NOMO-1 treated with dmso at 0.1 percent for 144 hours (cell line): Measurements from ENCODE around the gene KRTAP22-1.

Experiments
- DNase-seq: peaks from one replicate; lab custom pipeline; 2025; ENCODE audit not compliant: unreplicated experiment; lab: John Stamatoyannopoulos, UW

The KRTAP22-1 gene

DNA sequence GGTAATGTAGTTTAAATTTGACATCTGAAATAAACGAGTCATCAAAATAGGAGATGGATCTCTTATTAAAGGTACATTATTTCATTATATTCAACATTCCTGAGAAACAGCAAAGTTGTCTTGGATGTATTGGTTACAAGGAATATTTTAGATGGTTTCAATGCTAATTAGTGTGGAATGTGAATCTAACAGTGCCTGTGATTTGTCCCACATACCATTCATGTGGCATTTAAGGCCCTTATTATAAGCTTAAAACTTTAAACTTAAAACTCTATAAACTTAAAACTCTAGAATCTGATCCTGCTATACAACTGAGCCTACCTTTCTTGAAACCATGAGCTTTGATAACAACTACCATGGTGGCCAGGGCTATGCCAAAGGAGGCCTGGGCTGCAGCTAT, at the start of gene KRTAP22-1:
KRTAP22-1 (plus strand) TSS at position 301 of the 400 bp plus-strand sequence.
- no peak for DNase-seq

DNA sequence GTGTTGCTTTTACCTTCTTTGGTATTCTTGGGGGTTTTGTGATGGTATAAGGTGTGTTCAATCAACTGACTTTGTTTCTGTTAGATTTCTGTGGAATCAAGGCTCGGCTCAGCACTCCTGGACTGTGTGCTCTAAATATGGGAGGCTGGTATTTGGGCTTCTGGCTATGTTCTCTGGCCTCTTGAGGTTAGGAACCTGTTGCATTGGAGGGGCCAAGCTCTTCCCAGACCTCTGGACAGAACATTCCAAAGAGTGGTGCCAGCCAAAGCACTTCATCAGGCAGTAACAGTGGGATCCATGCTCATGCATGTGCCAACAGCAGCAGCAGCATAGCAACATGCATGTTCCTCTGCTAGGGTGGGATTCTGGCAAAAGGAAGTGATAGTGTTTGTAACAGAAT, 48.1 kb upstream of the KRTAP22-1 start:
- no peak for DNase-seq

DNA sequence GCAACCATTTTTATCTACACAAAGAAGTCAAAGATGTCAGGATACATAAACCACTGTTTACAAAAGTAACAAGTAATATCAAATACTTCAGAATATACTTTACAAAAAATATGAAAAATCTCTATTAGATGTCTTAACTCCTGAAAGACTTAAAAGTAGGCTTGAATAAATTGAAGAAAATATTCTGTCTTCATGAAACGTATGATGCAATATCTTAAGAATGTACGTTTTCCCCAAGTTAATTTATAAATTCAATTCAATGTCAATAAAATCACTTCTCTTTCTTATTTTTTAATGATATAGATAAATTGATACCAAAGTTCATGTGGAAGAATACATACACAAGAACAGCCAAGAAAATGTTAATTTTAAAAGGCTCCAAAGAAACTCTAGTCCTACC, 45.8 kb upstream of the KRTAP22-1 start:
- DNase-seq: no peak

DNA sequence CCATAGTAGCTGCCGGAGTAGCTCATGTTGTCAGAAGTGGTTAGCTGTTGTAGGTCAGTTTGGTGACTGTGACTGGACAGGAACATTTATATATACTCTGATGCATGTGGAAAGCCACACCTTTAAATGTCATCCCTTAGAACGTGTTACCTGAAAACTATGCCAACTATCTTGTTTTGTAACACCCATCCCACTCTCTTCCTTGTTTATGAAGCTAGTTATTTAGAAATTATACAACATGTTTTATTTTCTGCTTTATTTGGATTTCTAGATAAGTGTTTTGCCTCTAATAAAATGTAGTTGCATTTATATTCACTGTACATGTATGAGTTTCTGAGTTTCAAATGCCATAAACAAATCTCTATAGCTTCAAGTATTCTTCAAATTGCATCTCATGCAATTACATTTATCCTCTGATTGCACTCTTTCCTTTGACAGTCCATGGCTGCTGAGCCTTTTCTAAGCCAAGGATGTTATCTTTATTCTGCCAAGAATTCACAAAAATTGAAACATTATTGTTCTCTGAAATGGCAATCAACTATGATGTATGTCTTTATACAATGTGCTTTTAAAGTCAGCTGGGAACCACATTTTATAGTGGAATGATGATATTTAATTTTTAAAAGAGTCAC, 39.5 kb upstream of the KRTAP22-1 start, which contains the start of gene KRTAP19-7:
KRTAP19-7 (minus strand) TSS at position 51 of the 632 bp plus-strand sequence; CDS start at position 26, 25 bp downstream.
- no peak for DNase-seq

DNA sequence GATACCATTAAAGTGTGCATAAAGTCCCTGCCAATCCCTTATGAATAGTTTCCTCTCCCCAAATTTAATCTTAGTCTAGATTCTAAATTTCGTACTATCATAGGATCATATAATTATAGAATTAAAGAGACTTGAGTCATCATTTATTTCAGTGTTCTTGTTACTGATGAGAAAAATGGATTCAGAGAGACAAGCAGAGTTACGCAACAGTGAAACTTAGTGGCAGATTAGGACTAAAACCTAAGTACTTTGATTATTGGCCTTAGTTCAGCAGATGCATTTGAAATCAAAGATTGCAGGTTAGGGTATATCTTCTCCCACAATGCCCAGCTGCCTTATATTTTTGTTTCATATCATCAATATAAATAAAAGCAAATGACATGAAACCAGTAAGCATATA, 38.9 kb upstream of the KRTAP22-1 start:
- no peak for DNase-seq

DNA sequence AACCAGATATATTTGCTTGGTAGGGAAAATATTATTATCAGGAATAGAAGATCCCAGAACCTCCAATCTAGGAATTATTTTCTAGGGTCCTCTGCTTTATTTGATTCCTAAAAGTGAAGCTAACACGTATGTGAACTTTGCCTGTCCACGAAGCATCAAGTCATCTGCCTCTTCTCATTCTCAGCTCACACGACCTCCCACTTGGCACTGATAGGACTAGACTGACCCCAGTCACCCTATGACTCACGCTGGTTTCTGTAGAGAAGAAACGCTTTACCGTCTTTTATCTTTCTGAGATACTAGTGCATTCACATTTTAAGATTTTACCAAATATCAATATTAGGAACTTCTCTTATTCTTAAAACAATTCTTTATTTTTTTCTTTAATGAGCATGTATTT, 37.8 kb upstream of the KRTAP22-1 start:
- no peak for DNase-seq

DNA sequence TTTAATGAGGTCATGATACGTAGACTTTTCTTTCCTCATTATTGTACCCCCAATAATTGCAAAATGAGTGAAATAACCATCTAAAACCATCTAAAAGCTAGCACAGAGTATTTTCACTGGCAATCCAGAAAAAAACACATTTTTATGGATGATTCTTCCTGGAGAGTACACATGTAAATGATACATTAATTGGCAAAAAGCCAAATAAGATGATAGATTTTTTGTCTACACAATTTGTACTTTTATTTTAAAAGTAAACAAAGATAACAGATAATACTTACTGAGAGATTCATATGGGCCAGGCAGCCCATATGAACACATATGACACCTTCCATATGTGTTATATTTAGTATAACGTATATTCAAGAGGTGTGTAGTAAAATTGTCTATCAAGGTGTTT, 37.3 kb upstream of the KRTAP22-1 start:
- DNase-seq: no peak

DNA sequence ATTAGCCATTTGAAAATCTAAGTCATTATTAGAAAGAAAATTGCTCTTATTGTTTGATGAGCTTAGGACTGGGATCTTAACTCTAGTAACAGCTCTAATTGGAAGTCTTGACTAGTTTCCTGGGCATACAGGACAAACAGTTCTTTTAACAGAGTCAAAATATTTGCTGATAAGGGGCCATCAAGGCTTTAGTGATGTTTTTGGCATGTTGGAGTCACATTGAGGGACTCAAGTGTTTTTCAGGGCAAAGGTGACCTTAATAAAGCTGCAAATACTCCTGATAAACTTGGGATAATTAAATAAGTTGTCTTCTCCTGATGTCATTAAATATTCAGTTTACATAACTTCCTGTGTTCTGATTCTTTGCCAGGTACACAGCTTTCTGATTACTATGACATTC, 33.3 kb upstream of the KRTAP22-1 start:
- no peak for DNase-seq

DNA sequence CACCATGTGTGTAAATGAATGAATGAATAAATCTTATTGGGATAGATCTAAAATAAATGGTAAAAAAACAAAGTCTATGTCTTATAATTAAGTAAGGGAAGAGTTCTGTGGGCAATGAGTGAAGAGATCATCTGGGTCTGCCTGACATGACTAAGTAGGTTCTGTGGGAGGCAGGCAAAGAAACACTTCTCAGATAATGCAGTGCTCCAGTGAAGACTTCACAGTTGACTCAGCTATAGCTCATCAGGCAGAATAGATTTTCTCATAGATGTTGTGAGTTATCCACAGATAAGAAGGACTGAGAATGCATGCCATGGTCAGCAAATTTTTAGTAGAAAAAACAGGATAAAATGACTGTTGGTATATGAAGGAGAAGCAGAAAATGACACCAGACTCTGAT, 23.1 kb upstream of the KRTAP22-1 start:
- no peak for DNase-seq

DNA sequence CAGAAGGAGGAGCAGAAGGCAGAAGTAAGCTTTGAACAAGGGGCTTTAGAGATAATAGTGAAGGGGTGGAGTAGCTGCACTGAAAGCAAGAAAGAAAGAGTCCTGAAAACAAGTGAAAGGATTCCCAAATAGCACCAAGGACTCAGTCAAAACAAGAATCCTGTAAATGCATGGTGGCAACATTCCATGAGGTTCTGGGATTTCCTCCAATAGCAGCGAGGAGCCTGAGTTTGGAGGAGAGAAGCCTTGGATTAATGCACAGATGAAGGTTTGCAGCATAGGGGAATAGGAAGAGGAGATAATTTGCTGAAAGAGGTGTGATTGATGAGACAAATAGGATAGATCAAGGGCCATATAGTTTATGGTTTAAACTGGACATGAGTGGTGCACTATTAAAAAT, 21.5 kb upstream of the KRTAP22-1 start:
- no peak for DNase-seq

DNA sequence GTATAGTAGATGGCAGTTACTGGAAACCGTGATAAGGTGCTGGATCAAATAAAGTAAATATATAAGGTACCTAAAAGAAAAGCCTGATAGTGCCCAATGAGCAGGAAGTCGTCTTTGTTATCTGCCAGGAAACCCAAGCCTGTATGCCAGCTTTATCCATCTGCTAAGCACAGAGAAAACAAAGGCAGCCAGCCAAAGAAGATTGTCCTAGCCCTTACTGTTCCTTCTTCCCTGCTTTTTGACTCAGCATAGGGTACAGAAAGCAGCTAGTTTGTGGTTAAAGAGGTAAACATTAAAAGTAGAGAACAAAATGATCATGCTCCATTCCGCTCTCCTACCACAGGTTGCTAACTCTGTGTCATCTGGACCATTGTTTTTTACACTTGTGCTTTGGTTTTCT, 20.8 kb upstream of the KRTAP22-1 start:
- no peak for DNase-seq

DNA sequence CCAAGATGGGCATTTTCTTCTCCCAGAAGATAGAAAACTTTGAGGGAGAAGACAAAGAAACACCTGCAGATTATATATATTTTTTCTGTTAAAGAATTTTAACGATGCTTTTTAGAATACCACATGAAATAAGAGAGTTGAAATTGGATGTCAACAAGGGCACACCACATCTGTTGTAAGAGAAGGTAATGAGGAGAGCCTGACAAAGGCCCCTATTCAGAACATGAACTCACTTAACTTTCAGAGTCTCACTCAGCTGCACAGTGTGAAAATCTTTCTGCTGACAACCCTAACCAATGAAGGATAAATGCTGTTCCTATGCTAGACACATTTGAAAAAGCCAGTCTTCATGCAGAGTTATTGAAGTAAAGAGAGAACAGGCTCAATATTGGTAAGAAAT, 18.0 kb upstream of the KRTAP22-1 start:
- DNase-seq: no peak

DNA sequence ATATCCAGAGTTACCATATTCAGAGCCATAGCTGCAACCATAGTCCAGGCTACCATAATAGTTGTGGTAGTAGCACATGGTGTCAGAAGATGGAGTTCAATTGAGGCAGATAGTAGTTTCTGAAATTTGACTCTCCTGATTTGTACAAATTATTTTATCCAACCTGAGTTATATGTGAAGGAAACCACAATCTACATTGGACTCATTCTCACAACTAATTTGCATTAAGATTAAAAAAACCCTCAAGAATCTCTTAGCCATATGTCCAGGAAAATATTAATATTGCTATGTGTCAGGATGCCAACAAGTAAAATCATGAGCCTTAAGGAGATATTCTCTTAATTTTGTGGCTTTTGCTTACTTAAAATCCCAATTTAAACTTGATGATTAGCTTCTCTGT, 10.6 kb upstream of the KRTAP22-1 start, which contains the start of gene KRTAP22-2:
KRTAP22-2 (minus strand) TSS at position 101 of the 400 bp plus-strand sequence.
- DNase-seq: no peak

DNA sequence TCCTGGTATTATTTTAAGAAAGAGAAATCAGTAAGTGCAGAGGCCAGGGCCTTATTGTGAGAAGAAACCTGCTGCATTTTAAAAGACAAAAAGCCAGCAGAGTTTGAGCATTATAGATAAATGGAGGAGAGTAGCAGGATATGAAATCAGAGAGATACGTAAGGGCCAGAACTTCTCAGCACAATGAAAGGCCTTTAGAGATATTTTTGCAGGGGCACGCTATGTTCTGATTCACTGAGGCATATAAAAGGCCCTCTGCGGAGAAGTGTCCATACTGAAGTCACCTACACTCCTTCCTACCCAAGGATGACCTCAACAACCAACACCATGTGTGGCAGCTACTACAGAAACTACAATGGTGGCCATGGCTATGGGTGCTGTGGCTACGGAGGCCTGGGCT, 8.7 kb upstream of the KRTAP22-1 start, which contains the start of gene KRTAP6-3:
KRTAP6-3 (plus strand) TSS at position 301 of the 400 bp plus-strand sequence; CDS start at position 307, 6 bp downstream.
- DNase-seq: no peak

DNA sequence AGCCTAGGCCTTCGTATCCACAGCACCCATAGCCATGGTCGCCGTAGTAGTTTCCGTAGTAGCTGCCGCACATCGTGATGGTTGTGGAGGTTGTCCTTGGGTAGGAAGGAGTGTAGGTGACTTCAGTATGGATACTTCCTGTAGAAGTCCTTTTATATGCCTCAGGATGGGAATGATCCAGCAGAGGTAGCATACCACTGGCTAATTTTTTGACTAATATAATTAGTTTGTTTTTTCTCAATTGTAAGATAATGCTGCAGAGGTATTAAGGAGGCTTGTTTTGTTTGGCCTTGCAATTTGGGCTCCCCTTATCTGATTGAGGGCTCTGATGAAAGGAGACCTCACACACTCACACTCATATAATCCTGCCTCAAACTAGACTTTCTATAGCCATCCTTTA, 2.1 kb upstream of the KRTAP22-1 start, which contains the start of gene KRTAP6-2:
KRTAP6-2 (minus strand) TSS at position 101 of the 400 bp plus-strand sequence; CDS start at position 73, 28 bp downstream.
- DNase-seq: no peak

DNA sequence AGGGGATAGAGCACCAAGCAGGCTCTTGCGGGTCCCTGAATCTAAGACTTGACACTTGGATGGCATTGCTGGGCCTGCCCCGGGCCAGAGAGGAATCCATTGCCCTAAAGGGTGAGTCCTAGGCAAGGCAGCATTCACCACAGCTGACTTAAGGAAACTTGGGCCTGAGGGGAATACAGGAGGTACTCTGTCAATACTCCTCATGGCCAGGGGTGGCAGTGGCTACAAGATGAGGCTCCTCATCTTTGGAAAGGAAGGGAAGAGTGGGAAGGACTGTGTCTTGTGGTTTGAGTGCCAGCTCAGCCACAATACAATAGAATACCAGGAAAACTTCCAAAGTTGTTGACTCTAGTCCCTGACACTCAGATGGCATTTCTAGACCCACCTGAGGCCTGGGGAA, 5.1 kb downstream of the KRTAP22-1 start:
- DNase-seq: no peak

DNA sequence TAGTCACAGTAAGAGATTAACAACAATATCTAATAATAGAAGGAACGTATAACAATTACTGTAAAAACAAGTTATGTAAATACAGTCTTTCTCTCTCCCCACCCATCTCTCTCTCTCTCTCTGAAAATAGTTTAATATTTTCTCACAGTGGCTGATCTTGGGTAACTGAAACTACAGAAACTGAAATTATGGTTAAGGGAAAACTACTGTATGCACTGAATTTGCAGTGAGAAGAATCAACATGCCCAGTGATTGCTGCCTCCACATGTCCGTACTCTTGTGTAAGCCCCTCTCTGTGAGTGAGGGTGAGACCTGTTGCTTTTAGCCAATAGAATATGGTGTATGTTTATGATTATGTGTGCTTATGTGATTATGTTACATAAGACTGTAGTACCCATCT, 11.2 kb downstream of the KRTAP22-1 start:
- no peak for DNase-seq

DNA sequence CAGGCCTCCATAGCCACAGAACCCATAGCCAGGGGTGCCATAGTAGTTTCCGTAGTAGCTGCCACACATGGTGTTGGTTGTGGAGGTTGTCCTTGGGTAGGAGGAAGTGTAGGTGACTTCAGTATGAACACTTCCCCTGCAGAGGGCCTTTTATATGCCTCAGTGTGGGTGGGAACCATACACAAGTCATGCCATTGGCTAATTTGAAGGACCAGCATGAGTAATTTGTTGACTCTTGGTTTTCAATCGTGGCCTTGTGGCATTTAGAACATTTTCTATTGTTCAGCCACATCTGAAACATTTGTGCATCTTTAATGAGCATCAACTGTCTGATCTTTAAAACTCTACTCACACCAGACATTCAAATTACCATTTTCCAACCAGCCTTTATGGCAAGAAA, 12.9 kb downstream of the KRTAP22-1 start, which contains the start of gene KRTAP6-1:
KRTAP6-1 (minus strand) TSS at position 95 of the 400 bp plus-strand sequence; CDS start at position 69, 26 bp downstream.
- no peak for DNase-seq

DNA sequence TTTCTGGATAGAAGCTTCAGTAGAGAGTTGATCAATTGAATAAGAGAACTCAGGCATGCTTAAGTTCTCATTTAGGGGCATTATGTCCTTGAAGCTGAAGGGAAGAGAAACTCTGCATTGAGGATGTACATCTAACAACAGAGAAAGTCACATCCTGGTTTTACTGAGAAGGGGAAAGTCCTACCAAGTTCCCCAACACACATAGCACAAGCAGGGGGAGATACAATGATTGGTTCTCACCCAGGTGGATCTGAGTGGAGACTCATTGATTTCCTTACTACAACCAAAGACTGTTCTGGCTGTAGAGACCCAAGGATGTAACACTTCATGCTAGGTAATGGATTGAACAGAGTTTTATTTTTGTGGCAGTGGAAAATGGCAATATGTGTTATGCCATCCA, 14.3 kb downstream of the KRTAP22-1 start:
- DNase-seq: no peak

DNA sequence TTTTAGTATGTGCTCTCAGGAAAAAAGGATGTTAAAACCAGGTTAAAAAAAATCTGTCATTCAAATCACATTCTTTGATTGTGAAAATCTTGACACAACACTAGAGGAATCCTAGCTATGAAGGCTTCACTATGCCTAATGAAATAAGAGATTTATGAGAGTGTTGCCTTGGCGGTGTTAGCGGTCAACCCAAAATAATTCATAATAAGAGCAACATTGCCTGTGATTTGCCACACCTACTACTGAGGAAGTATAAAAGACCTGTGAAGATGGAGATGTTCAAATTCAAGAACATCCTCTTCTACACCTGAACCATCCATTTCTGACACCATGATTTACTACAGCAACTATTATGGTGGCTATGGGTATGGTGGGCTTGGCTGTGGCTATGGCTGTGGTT, 15.2 kb downstream of the KRTAP22-1 start, which contains the start of gene KRTAP20-1:
KRTAP20-1 (plus strand) TSS at position 301 of the 400 bp plus-strand sequence; CDS start at position 331, 30 bp downstream.
- DNase-seq: no peak

DNA sequence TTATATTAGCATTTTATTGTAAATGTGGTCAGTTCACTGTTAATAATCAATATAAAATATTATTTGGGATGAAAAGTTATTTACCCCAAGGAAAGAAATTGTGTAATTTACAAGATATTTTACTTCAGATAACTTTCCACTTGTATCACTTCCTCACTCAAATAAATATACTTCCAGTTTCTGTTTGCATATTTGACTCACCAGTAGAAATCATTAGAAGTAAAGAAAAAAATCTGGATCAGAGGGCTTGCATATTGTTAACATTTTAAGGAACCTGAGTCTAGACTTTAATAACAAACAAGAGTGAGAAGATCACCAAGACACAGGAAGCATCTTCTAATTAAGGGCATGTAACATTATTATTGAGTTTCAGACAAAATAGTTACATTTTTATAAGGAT, 19.2 kb downstream of the KRTAP22-1 start:
- DNase-seq: no peak

DNA sequence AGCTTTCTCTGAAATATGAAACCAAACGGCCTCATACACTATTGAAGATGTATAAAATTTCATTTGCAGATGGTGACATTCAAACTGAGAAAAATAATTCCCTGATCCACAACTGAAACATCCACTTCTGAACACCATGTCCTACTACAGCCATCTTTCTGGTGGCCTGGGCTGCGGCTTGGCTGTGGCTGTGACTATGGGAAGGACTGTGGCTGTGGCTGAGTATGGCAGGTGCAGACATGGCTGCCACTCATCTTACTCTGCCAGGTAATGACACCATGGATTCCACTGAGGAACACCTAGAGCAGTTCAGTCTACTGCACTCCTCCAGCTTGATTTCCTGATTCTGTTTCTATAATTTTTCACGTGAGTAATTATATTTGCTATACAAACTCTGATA, 19.6 kb downstream of the KRTAP22-1 start, which contains the start of gene KRTAP20-4:
KRTAP20-4 (plus strand) TSS at position 106 of the 400 bp plus-strand sequence.
- DNase-seq: no peak

DNA sequence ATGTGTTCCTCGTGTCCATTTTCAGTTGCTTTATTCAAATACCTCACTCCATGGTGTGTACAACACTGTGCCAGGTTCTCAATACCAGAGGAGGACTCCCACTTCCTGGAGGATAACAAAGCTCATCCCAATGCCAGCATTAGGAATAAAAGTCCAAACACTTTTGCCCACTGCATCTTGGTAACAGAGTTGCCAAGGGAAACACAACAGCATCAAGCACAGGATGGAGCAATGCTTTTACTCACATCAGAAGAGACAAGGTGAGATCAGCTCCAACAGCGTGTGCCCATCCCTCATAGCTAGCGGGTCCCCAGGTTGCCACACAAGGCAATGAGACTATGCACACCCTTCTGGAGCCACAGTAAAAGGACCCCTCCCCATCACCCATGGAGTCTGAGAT, 22.5 kb downstream of the KRTAP22-1 start:
- DNase-seq: no peak
